IMR-90 (cell line): ENCODE data around the gene PIP5K1C. TPM values are rescaled to one million over a fixed set of nuclear protein-coding genes. Genes with fewer than 3 reads are reported as not detected.

ENCODE experiments used
- ATAC-seq: fragments of 200-7000 bp; cut with Tn5 transposase; 2 replicates; pipeline ENCODE4 v1.9.1; 2020; ENCODE audit warnings: low read depth, mild to moderate bottlenecking, moderate library complexity
- BruUV-seq: library from RNA; stranded (reverse); fragments of 400-500 nt; replicated peaks from 2 replicates; lab custom pipeline; 2021; lab: Mats Ljungman, UMichigan
- CTCF ChIA-PET: fragments of 300-600 bp; formaldehyde crosslinking; extraction: SDS; loops from one replicate; lab custom pipeline; 2021; ENCODE audit warnings: antibody characterized with exemption; lab: Yijun Ruan, JAX
- POLR2A ChIA-PET: fragments of 300-600 bp; sonication (Branson Sonifier 250); formaldehyde crosslinking; loops from one replicate; lab custom pipeline; 2022; ENCODE audit warnings: antibody characterized with exemption; ENCODE audit not compliant: unreplicated experiment; lab: Charles Lee
- DNase-seq: peaks from one replicate; pipeline ENCODE4 v3.0.0; 2013
- H2AFZ ChIP-seq: replicated peaks from 2 replicates; pipeline ENCODE3; 2013; ENCODE audit warnings: low read length, mild to moderate bottlenecking; ENCODE audit not compliant: poor library complexity
- H2AK5ac ChIP-seq: 2 replicates; pipeline ENCODE4 v1.6.1; 2013; ENCODE audit warnings: low read depth, low read length, inconsistent platforms
- H2AK9ac ChIP-seq: replicated peaks from 2 replicates; pipeline ENCODE3; 2013; ENCODE audit warnings: mild to moderate bottlenecking, low read depth, low read length, moderate library complexity; ENCODE audit not compliant: poor library complexity
- H2BK120ac ChIP-seq: 2 replicates; pipeline ENCODE4 v1.6.1; 2013; ENCODE audit warnings: low read depth, low read length, inconsistent platforms
- H2BK15ac ChIP-seq: 3 replicates; pipeline ENCODE4 v1.6.1; 2013; ENCODE audit warnings: low read depth, low read length, inconsistent platforms
- H2BK20ac ChIP-seq: 2 replicates; pipeline ENCODE4 v1.6.1; 2013; ENCODE audit warnings: low read depth, mild to moderate bottlenecking, inconsistent platforms, low read length, moderate library complexity
- H2BK5ac ChIP-seq: 2 replicates; pipeline ENCODE4 v1.6.1; 2013; ENCODE audit warnings: mild to moderate bottlenecking, low read depth, low read length, inconsistent platforms; ENCODE audit not compliant: poor library complexity, severe bottlenecking
- H3K14ac ChIP-seq: replicated peaks from 2 replicates; pipeline ENCODE4 v1.6.1; 2013; ENCODE audit warnings: low read depth, low read length, inconsistent platforms
- H3K18ac ChIP-seq: 2 replicates; pipeline ENCODE4 v1.6.1; 2013; ENCODE audit warnings: low read depth, low read length, control low read depth
- H3K23ac ChIP-seq: 2 replicates; pipeline ENCODE4 v1.6.1; 2013; ENCODE audit warnings: low read depth, low read length, inconsistent platforms
- H3K27ac ChIP-seq: 2 replicates; pipeline ENCODE4 v1.5.1; 2013; ENCODE audit warnings: mild to moderate bottlenecking, control low read depth, low read length; ENCODE audit not compliant: insufficient read depth
- H3K27me3 ChIP-seq: 2 replicates; pipeline ENCODE4 v1.6.1; 2013; ENCODE audit warnings: low read length; ENCODE audit not compliant: control insufficient read depth, insufficient read depth
- H3K36me3 ChIP-seq: 2 replicates; pipeline ENCODE4 v1.6.1; 2013; ENCODE audit warnings: low read length, mixed read lengths; ENCODE audit not compliant: control insufficient read depth, insufficient read depth
- H3K4ac ChIP-seq: 2 replicates; pipeline ENCODE4 v1.6.1; 2013; ENCODE audit warnings: low read depth, low read length, inconsistent platforms
- H3K4me1 ChIP-seq: 2 replicates; pipeline ENCODE4 v1.6.1; 2013; ENCODE audit warnings: low read length, mixed read lengths; ENCODE audit not compliant: control insufficient read depth, insufficient read depth
- H3K4me2 ChIP-seq: 2 replicates; pipeline ENCODE4 v1.6.1; 2013; ENCODE audit warnings: low read depth, mild to moderate bottlenecking, control low read depth, low read length, moderate library complexity
- H3K4me3 ChIP-seq: 2 replicates; pipeline ENCODE4 v1.5.1; 2013; ENCODE audit warnings: low read depth, mild to moderate bottlenecking, control low read depth, low read length, moderate library complexity; ENCODE audit not compliant: insufficient read depth
- H3K56ac ChIP-seq: 2 replicates; pipeline ENCODE4 v1.6.1; 2013; ENCODE audit warnings: low read length, inconsistent platforms; ENCODE audit not compliant: insufficient read depth; ENCODE audit errors: extremely low read depth
- H3K79me1 ChIP-seq, 2 experiments: 2 replicates each; pipeline ENCODE4 v1.6.1; 2013; ENCODE audit warnings: low read length in 2 of 2, inconsistent platforms in 1 of 2, low read depth in 1 of 2
- H3K9ac ChIP-seq: 2 replicates; pipeline ENCODE4 v1.6.1; 2013; ENCODE audit warnings: low read depth, low read length, control low read depth
- H3K9me1 ChIP-seq: 2 replicates; pipeline ENCODE4 v1.6.1; 2013; ENCODE audit warnings: low read length, inconsistent platforms; ENCODE audit not compliant: insufficient read depth
- H3K9me3 ChIP-seq: 2 replicates; pipeline ENCODE4 v1.6.1; 2013; ENCODE audit warnings: low read length; ENCODE audit not compliant: control insufficient read depth, insufficient read depth
- H4K20me1 ChIP-seq: 2 replicates; pipeline ENCODE4 v1.6.1; 2013; ENCODE audit warnings: low read length, inconsistent platforms; ENCODE audit not compliant: insufficient read depth
- H4K5ac ChIP-seq: 2 replicates; pipeline ENCODE4 v1.6.1; 2013; ENCODE audit warnings: mild to moderate bottlenecking, low read depth, low read length, control low read depth
- H4K8ac ChIP-seq, 2 experiments: 2 replicates each; pipeline ENCODE4 v1.6.1; 2013; ENCODE audit warnings: low read depth in 2 of 2, low read length in 2 of 2, control low read depth in 1 of 2, inconsistent platforms in 1 of 2
- H4K91ac ChIP-seq: 2 replicates; pipeline ENCODE4 v1.6.1; 2013; ENCODE audit warnings: low read depth, low read length, inconsistent platforms; ENCODE audit not compliant: insufficient read depth
- BHLHE40 ChIP-seq: fragments of 150-350 bp; IDR thresholded peaks from 2 replicates; pipeline ENCODE4 v1.6.1; 2016; ENCODE audit warnings: mild to moderate bottlenecking, low read depth, low read length
- CEBPB ChIP-seq: IDR thresholded peaks from 2 replicates; pipeline ENCODE4 v1.6.1; 2012; ENCODE audit warnings: low read depth, low read length, improper control_type of control experiment
- CHD1 ChIP-seq: IDR thresholded peaks from 2 replicates; pipeline ENCODE4 v1.6.1; 2012; ENCODE audit warnings: low read depth, low read length, improper control_type of control experiment
- CTCF ChIP-seq: conservative IDR thresholded peaks from 2 replicates; pipeline ENCODE4 v1.5.1; 2012; ENCODE audit warnings: mild to moderate bottlenecking, low read depth, low read length, improper control_type of control experiment
- ELK1 ChIP-seq: fragments of 150-350 bp; IDR thresholded peaks from 2 replicates; pipeline ENCODE4 v1.6.1; 2016; ENCODE audit warnings: low read depth, mild to moderate bottlenecking, low read length, moderate library complexity, borderline replicate concordance
- FOS ChIP-seq: fragments of 150-350 bp; IDR thresholded peaks from 2 replicates; pipeline ENCODE4 v1.6.1; 2016; ENCODE audit warnings: low read depth, low read length
- MAFK ChIP-seq: IDR thresholded peaks from 2 replicates; pipeline ENCODE4 v1.6.1; 2012; ENCODE audit warnings: low read depth, low read length, improper control_type of control experiment
- POLR2A ChIP-seq: IDR thresholded peaks from 2 replicates; pipeline ENCODE4 v1.6.1; 2012; ENCODE audit warnings: mild to moderate bottlenecking, low read depth, low read length
- RAD21 ChIP-seq: IDR thresholded peaks from 2 replicates; pipeline ENCODE4 v1.6.1; 2012; ENCODE audit warnings: low read length, improper control_type of control experiment
- RFX5 ChIP-seq: IDR thresholded peaks from 2 replicates; pipeline ENCODE4 v1.8.0; 2012; ENCODE audit warnings: low read depth, mild to moderate bottlenecking, low read length, moderate library complexity
- SMC3 ChIP-seq: fragments of 150-350 bp; IDR thresholded peaks from 2 replicates; pipeline ENCODE4 v1.6.1; 2016; ENCODE audit warnings: low read depth, mild to moderate bottlenecking, antibody characterized with exemption, low read length, moderate library complexity
- USF2 ChIP-seq: fragments of 150-350 bp; IDR thresholded peaks from 2 replicates; pipeline ENCODE4 v1.6.1; 2017; ENCODE audit warnings: mild to moderate bottlenecking, antibody characterized with exemption, low read length, low read depth
- WGBS, 2 experiments: methylation state at CpG; one replicate each; pipeline versions ENCODE4 v1.1.5 to v1.1.7; 2013; ENCODE audit warnings: missing lambda C conversion rate in 2 of 2; ENCODE audit not compliant: insufficient read length in 1 of 2; ENCODE audit errors: extremely low coverage in 2 of 2; 5-methylcytosine and 5-hydroxymethylcytosine counted together
- dilution Hi-C: fragments of 300-500 bp; cut with HindIII; formaldehyde crosslinking; loops from one replicate; pipeline ENCODE4 v1.14.3; 2018; ENCODE audit warnings: low sequenced_read_pairs; ENCODE audit not compliant: unreplicated experiment
- in situ Hi-C: fragments of 300-500 bp; cut with MboI; formaldehyde crosslinking; loops from 3 replicates; pipeline ENCODE4 v1.14.3; 2019; ENCODE audit warnings: low sequenced_read_pairs, inconsistent platforms, mixed read lengths
- intact Hi-C: fragments of 100-400 bp; cut with micrococcal nuclease; formaldehyde crosslinking; loops from 2 replicates; pipeline ENCODE4 v1.10.0; 2022
- polyA plus RNA-seq, 3 experiments: library from polyadenylated mRNA; depleted of rRNA; stranded (reverse); fragments of >200 nt; gene quantifications; 2 replicates each; pipeline ENCODE4 v1.2.3, GENCODE V29; 2012; ENCODE audit warnings: low replicate concordance in 1 of 3
- total RNA-seq: library from RNA; depleted of rRNA; stranded (reverse); fragments of >200 nt; gene quantifications from 2 replicates; pipeline ENCODE4 v1.2.3, GENCODE V29; 2012

The PIP5K1C gene
- total and polyA plus RNA-seq, 2 of the 4 experiments (the other 2 are of a cell fraction) = 13.6 to 23.3 TPM

GRCh38 chr19:3590991-3591659 lies 109.1 kb downstream of the PIP5K1C start:
- H3K79me1 ChIP-seq = no peaks in the 10 kb centered on the region
- H4K20me1 ChIP-seq = no peaks in the 10 kb centered on the region
- ATAC-seq = no peak
- H3K9ac ChIP-seq = no peak overlapping the region
- no peak overlapping the region for H3K14ac ChIP-seq
- H3K4me2 ChIP-seq = no peak overlapping the region
- H2BK120ac ChIP-seq = no peak overlapping the region
- H2AK5ac ChIP-seq = no peak overlapping the region
- no peak overlapping the region for H2AFZ ChIP-seq
- no peaks in the 10 kb centered on the region for H3K36me3 ChIP-seq
- no peaks in the 10 kb centered on the region for H3K4me1 ChIP-seq
- H2AK9ac ChIP-seq = no peak overlapping the region
- no peaks in the 10 kb centered on the region for H3K9me1 ChIP-seq
- dilution Hi-C loops = no loop called here
- ChIA-PET CTCF (interaction anchor here (0.6 kb wide), 1 partner anchor 206 kb away, joined by 3 read pairs; no protein-coding TSS in a partner anchor), POLR2A (no interaction called here)
- no peak overlapping the region for H3K4me3 ChIP-seq
- TF ChIP-seq POLR2A (no peak), SMC3 (no peak), USF2 (no peak), ELK1 (no peak), RFX5 (no peak), RAD21 (no peak), CEBPB (no peak), CHD1 (no peak), FOS (no peak), MAFK (no peak), CTCF (no peak), BHLHE40 (no peak)
- H4K8ac ChIP-seq = no peak overlapping the region
- no peak overlapping the region for H2BK5ac ChIP-seq
- no peak overlapping the region for H4K5ac ChIP-seq
- H3K18ac ChIP-seq = no peak overlapping the region
- H3K4ac ChIP-seq = no peak overlapping the region
- no peaks in the 10 kb centered on the region; the same call in 1 of the 2 replicates for H3K9me3 ChIP-seq
- no peak overlapping the region for H2BK20ac ChIP-seq
- intact Hi-C loops = no loop called here
- WGBS, 2 experiments = 79% methylated on average over 6 of the region's 8 CpGs; no CpG with 5 or more reads in 1 of the 2 experiments
- H3K56ac ChIP-seq = no peak overlapping the region
- in situ Hi-C loops = no loop called here
- DNase-seq = no peak
- no peak overlapping the region for H3K23ac ChIP-seq
- H4K91ac ChIP-seq = no peak overlapping the region
- peaks cover 4% of the 10 kb centered on the region; the same call in 1 of the 2 replicates for H3K27me3 ChIP-seq
- no peak overlapping the region for H2BK15ac ChIP-seq
- BruUV-seq = no TSS peak
- H3K27ac ChIP-seq = no peak overlapping the region
